Upper lobe of left lung (tissue), 6 donors: Measurements from ENCODE around the gene CCK. TPM values are rescaled to one million over a fixed set of nuclear protein-coding genes. Genes with fewer than 3 reads are reported as not detected.
A peak's percentile ranks its signal among the peaks of the same experiment; 100 is the strongest.

Experiments
- ATAC-seq, 2 donors: fragments of 200-7000 bp; cut with Tn5 transposase; one replicate each; pipeline ENCODE4 v1.9.1; 2022; ENCODE audit warnings: mild to moderate bottlenecking in 2 of 2, moderate library complexity in 2 of 2; ENCODE audit not compliant: low FRiP score in 2 of 2
- DNase-seq, 2 donors: peaks; one replicate each; pipeline ENCODE4 v3.0.0-alpha.2; 2019 to 2020
- H3K27ac ChIP-seq, 4 donors: fragments of 200-600 bp; sonication (generic); one replicate each; pipeline ENCODE4 v1.5.1; 2016 to 2019
- H3K27me3 ChIP-seq, 4 donors: fragments of 200-600 bp; sonication (generic); one replicate each; pipeline ENCODE4 v1.5.1; 2017 to 2019
- H3K36me3 ChIP-seq, 4 donors: fragments of 200-600 bp; sonication (generic); one replicate each; pipeline ENCODE4 v1.5.1; 2016 to 2019
- H3K4me1 ChIP-seq, 4 donors: fragments of 200-600 bp; sonication (generic); one replicate each; pipeline ENCODE4 v1.5.1; 2018 to 2019
- H3K4me3 ChIP-seq, 4 donors: fragments of 200-600 bp; sonication (generic); one replicate each; pipeline ENCODE4 v1.5.1; 2017 to 2019; ENCODE audit warnings: mild to moderate bottlenecking in 2 of 4, moderate library complexity in 1 of 4
- H3K9me3 ChIP-seq, 4 donors: fragments of 200-600 bp; sonication (generic); one replicate each; pipeline ENCODE4 v1.5.1; 2018 to 2019
- CTCF ChIP-seq, 6 experiments: fragments of 450-650 bp in 4 of 6; fragments of 200-600 bp in 2 of 6; sonication (generic) in 2 of 6; IDR thresholded peaks; one replicate each; pipeline ENCODE4 v1.5.1; 2016 to 2019; ENCODE audit warnings: antibody characterized with exemption in 6 of 6
- EP300 ChIP-seq, 4 donors: sonication (generic); formaldehyde crosslinking; IDR thresholded peaks; one replicate each; pipeline ENCODE4 v1.5.1; 2017; ENCODE audit warnings: antibody characterized with exemption in 4 of 4, control low read depth in 2 of 4
- POLR2A ChIP-seq, 4 donors: fragments of 450-650 bp; IDR thresholded peaks; one replicate each; pipeline ENCODE4 v1.5.1; 2016 to 2017; ENCODE audit warnings: antibody characterized with exemption in 4 of 4, mild to moderate bottlenecking in 2 of 4
- POLR2AphosphoS5 ChIP-seq, 2 donors: sonication (generic); formaldehyde crosslinking; IDR thresholded peaks; one replicate each; pipeline ENCODE4 v1.5.1; 2017; ENCODE audit warnings: antibody characterized with exemption in 2 of 2
- WGBS, 2 donors: methylation state at CpG; one replicate each; pipeline ENCODE4 v1.1.5; 2017 to 2018; 5-methylcytosine and 5-hydroxymethylcytosine counted together
- total RNA-seq, 6 donors: library from RNA; depleted of rRNA in 4 of 6; stranded (reverse); fragments of >200 nt in 4 of 6; gene quantifications; one replicate each; pipeline versions ENCODE4 v1.1.0 to v1.2.1, GENCODE V29; 2016 to 2021
- donor health status: DM: no; HTN: no; CAD: no; lungs with moderate emphysema.
- donor health status: DM: no; HTN: yes; CAD: no; lungs with severe emphysema.

The CCK gene
- total RNA-seq, 6 donors from 2014 or later = 2.0 to 7.3 (median 3.3) TPM; not detected in 3

- WGBS, 2 donors = 54 to 79% methylated on average over 5 of the region's 5 CpGs
- no peak overlapping the region for H3K27ac ChIP-seq
- peaks cover 0 to 18% (median 14%) of the 10 kb centered on the region in 4 donors for H3K4me1 ChIP-seq
- H3K9me3 ChIP-seq = no peaks in the 10 kb centered on the region
- peaks cover 3 to 47% (median 21%) of the 10 kb centered on the region in 4 donors for H3K36me3 ChIP-seq
- no peak for DNase-seq
- no peak for ATAC-seq
- TF ChIP-seq POLR2A (IDR thresholded peaks at IDR 0.05) (no peak), POLR2AphosphoS5 (IDR thresholded peaks at IDR 0.05) (no peak), CTCF (IDR thresholded peaks at IDR 0.05) (no peak), EP300 (IDR thresholded peaks at IDR 0.05) (no peak)
- no peaks in the 10 kb centered on the region for H3K27me3 ChIP-seq
- no peak overlapping the region for H3K4me3 ChIP-seq
These were observed 49.1 kb downstream of the CCK start for GRCh38 chr3:42216931-42217333.

- H3K4me1 ChIP-seq = peaks cover 0 to 18% (median 14%) of the 10 kb centered on the region in 4 donors
- H3K4me3 ChIP-seq = no peak overlapping the region
- H3K36me3 ChIP-seq = peaks cover 3 to 47% (median 21%) of the 10 kb centered on the region in 4 donors
- no peaks in the 10 kb centered on the region for H3K27me3 ChIP-seq
- no peaks in the 10 kb centered on the region for H3K9me3 ChIP-seq
- no peak for TF ChIP-seq POLR2A (IDR thresholded peaks at IDR 0.05)
- TF ChIP-seq CTCF (IDR thresholded peaks at IDR 0.05) = no peak
- TF ChIP-seq EP300 (IDR thresholded peaks at IDR 0.05) = no peak
- TF ChIP-seq POLR2AphosphoS5 (IDR thresholded peaks at IDR 0.05) = no peak
- ATAC-seq = no peak
- WGBS, 2 donors = 85 to 90% methylated on average over 4 of the region's 4 CpGs
- no peak for DNase-seq
- no peak overlapping the region for H3K27ac ChIP-seq
These were observed 49.7 kb downstream of the CCK start for GRCh38 chr3:42216302-42216701.

GRCh38 chr3:42214565-42215283 is 51.3 kb downstream of the CCK start:
- no peaks in the 10 kb centered on the region for H3K9me3 ChIP-seq
- DNase-seq (no peak), ATAC-seq (no peak)
- peaks cover 0 to 18% (median 14%) of the 10 kb centered on the region in 4 donors for H3K4me1 ChIP-seq
- TF ChIP-seq CTCF (IDR thresholded peaks at IDR 0.05) = no peak
- TF ChIP-seq POLR2A (IDR thresholded peaks at IDR 0.05) = no peak
- no peak for TF ChIP-seq EP300 (IDR thresholded peaks at IDR 0.05)
- TF ChIP-seq POLR2AphosphoS5 (IDR thresholded peaks at IDR 0.05) = no peak
- H3K4me3 ChIP-seq = no peak overlapping the region
- H3K27me3 ChIP-seq = no peaks in the 10 kb centered on the region
- WGBS, 2 donors = 70 to 79% methylated on average over 8 of the region's 8 CpGs
- H3K36me3 ChIP-seq = peaks cover 0 to 50% (median 19%) of the 10 kb centered on the region in 4 donors
- peak overlapping the region in 1 of 4 donors; percentile 50 for H3K27ac ChIP-seq

- ATAC-seq = peak; percentile 16 to 73
- 74 to 100% methylated on average over 1 to 2 of the region's 2 CpGs for WGBS, 2 donors
- Histone ChIP-seq H3K4me3 (no peak overlapping the region), H3K9me3 (no peaks in the 10 kb centered on the region), H3K36me3 (peaks cover 0 to 51% (median 21%) of the 10 kb centered on the region in 4 donors), H3K27me3 (no peaks in the 10 kb centered on the region), H3K27ac (no peak overlapping the region), H3K4me1 (peaks cover 0 to 18% (median 14%) of the 10 kb centered on the region in 4 donors)
- TF ChIP-seq POLR2A (IDR thresholded peaks at IDR 0.05) = no peak
- TF ChIP-seq POLR2AphosphoS5 (IDR thresholded peaks at IDR 0.05) = peak in 1 of 2 donors; percentile 34
- peak in 1 of 4 donors; percentile 13 for TF ChIP-seq EP300 (IDR thresholded peaks at IDR 0.05)
- DNase-seq = peak in 1 of 2 donors; percentile 78
These were observed 51.9 kb downstream of the CCK start for GRCh38 chr3:42214064-42214463.

GRCh38 chr3:42213417-42213816 is 52.6 kb downstream of the CCK start:
- no peaks in the 10 kb centered on the region for H3K27me3 ChIP-seq
- DNase-seq (peak; percentile 15 to 53), ATAC-seq (no peak)
- WGBS, 2 donors = 82 to 84% methylated on average over 6 of the region's 6 CpGs
- TF ChIP-seq POLR2AphosphoS5 (IDR thresholded peaks at IDR 0.05) (no peak), CTCF (IDR thresholded peaks at IDR 0.05) (no peak), POLR2A (IDR thresholded peaks at IDR 0.05) (no peak)
- H3K27ac ChIP-seq = no peak overlapping the region
- H3K4me3 ChIP-seq = no peak overlapping the region
- peaks cover 0 to 18% (median 14%) of the 10 kb centered on the region in 4 donors for H3K4me1 ChIP-seq
- peaks cover 4 to 54% (median 21%) of the 10 kb centered on the region in 4 donors for H3K36me3 ChIP-seq
- no peaks in the 10 kb centered on the region for H3K9me3 ChIP-seq
